ENCODE results near the gene ZBTB7B. TPM values are rescaled to one million over a fixed set of nuclear protein-coding genes. Genes with fewer than 3 reads are reported as not detected.
A peak's percentile ranks its signal among the peaks of the same experiment; 100 is the strongest.

The ZBTB7B gene
- total RNA-seq, 2 experiments from 2014 or later, result 124 to 125 TPM

DNA sequence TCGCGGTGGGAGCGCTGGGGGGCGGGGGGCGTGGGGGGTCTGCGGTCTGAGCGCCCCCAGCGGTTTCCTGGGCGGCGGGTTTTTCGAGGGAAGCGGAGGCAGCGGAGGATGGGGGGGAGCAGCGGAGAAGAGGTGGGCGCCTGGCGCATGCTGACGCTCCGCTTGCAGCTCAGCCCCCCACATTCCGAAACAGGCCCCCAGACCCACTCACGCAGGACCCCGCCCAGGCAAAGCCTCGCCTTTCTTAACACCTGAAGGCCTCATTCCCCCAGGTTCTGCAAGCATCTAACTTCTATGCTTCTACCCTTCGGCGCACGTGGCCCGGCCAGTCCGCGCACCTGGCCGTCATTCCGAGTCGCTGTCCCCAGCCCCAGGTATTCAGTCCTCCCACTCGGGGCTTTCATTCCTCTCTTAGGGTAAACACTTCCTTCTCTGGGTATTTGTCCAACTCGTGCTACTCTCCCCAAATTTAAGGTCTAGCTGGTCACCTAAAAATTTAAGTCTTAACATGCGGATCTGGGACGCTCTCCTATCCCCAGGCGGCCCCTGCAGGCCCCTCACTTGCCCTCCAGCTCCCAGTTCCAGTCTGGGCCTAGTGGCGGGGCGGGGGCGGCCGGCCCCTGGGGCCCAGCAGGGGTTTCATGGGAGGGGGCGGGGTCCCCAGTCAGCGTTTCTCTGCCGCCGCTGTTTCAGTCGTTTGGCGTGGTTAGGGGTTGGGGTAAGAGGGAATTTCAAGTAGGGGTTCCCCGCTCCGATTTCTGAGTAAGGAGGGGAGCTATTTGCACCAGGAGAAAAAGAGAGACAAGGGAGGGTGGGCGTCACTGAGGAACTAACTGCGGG, 2.8 kb upstream of the ZBTB7B start:
- CTCF ChIA-PET, result interaction anchor here (0.5 to 9.4 kb wide), 24 partner anchors 9 to 440 kb away, joined by 3 to 144 read pairs (median 7); partner anchors contain the start of genes CKS1B, FLAD1, KRTCAP2 and PBXIP1

DNA sequence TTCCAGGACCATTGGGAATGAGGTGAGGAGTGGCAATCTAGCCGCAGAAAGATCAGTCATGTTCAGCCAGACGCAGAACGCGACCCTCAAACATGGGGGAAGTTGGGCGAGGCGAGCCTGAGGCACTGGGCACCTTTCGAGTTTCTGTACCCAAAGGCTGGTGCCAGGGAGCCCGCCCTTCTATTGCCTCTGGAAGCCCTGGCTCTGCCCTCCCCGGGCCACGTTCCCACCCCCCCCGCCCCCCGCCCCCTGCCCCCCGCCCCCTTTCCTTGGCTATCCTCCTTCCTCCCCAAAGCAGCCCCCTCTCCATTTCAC, 2.2 kb upstream of the ZBTB7B start:
- Mint-ChIP-seq H3K27me3 (no peaks in the 10 kb centered on the region), H3K4me3 (peak overlapping the region; percentile 94), H3K4me1 (ENCODE audit: low read depth) (peaks cover 35% of the 10 kb centered on the region), H3K9me3 (no peaks in the 10 kb centered on the region), H3K36me3 (peaks cover 8% of the 10 kb centered on the region), H3K27ac (peak overlapping the region; percentile 95)
- ChIA-PET POLR2A (interaction anchor here (1.0 to 4.2 kb wide), 8 partner anchors 8 to 135 kb away, joined by 3 to 35 read pairs (median 15); partner anchors contain the start of genes CKS1B, FLAD1, PBXIP1 and PYGO2), CTCF (interaction anchor here (0.5 to 9.4 kb wide), 14 partner anchors 8 to 132 kb away, joined by 3 to 144 read pairs (median 16); partner anchors contain the start of genes CKS1B, FLAD1, PBXIP1 and PMVK)
- intact Hi-C loops (cut with micrococcal nuclease), result loop anchor here (1.0 to 10.0 kb wide), 8 partner anchors 26 to 1346 kb away; partner anchors contain the start of genes ADAR, ASH1L, CKS1B and KRTCAP2
- DNase-seq, result no peak

More for the DNA sequence above, 2.8 kb upstream of the ZBTB7B start:
- intact Hi-C loops (cut with micrococcal nuclease), result loop anchor here (1.0 to 10.0 kb wide), 8 partner anchors 25 to 1345 kb away; partner anchors contain the start of genes ADAR, ASH1L, CKS1B and KRTCAP2
- Mint-ChIP-seq H3K27ac (peak overlapping the region; percentile 95), H3K4me3 (peak overlapping the region; percentile 94), H3K27me3 (no peaks in the 10 kb centered on the region), H3K36me3 (peaks cover 8% of the 10 kb centered on the region), H3K4me1 (ENCODE audit: low read depth) (peaks cover 32% of the 10 kb centered on the region), H3K9me3 (no peaks in the 10 kb centered on the region)
- POLR2A ChIA-PET, result interaction anchor here (1.0 to 4.2 kb wide), 10 partner anchors 8 to 135 kb away, joined by 3 to 35 read pairs (median 11); partner anchors contain the start of genes CKS1B, FLAD1, PBXIP1 and PYGO2
- peak; percentile 85 for DNase-seq

DNA sequence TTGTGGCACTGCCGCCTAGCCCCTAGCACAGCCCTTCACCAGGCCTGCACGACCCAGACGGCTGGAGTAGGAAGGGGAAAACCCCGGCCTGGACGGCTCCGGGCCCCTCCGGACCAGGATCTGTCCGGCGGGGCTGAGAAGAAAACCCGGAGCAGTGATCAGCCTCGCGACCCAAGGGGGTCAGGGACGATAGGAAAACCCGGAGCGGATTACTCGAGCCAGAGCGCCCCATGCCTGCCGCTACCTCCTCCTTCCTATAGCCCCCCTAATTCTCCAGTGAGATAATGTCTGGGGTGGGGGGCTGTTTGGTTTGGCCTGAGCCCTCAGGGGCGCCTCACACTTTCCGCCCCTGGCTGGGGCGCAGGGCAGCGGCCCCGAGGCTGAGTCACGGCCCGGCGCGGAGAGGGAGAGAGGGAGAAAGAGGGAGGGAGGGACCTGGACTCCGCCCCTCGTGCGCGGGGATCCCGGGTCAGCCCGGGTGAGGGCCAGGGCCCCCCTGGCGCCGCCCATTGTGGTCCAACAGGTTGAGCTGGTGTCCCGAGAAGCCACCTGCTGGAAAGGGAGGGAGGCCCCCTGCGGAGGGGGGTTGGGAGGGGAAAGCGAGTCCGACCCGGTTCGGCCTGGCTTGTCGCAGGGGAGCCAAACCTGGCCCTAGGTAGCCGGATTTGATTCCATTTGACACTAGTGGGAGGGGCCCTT, 1.7 kb upstream of the ZBTB7B start:
- intact Hi-C loops (cut with micrococcal nuclease), result loop anchor here (1.0 to 10.0 kb wide), 11 partner anchors 18 to 1346 kb away; partner anchors contain the start of genes ADAR, ASH1L, CKS1B and FLAD1
- peaks cover 40% of the 10 kb centered on the region for H3K4me1 Mint-ChIP-seq (ENCODE audit: low read depth)
- H3K36me3 Mint-ChIP-seq, result peaks cover 8% of the 10 kb centered on the region
- POLR2A ChIA-PET, result interaction anchor here (0.7 to 4.2 kb wide), 9 partner anchors 7 to 134 kb away, joined by 3 to 35 read pairs (median 11); partner anchors contain the start of genes CKS1B, FLAD1, PBXIP1 and PYGO2
- H3K4me3 Mint-ChIP-seq, result peak overlapping the region; percentile 94
- H3K9me3 Mint-ChIP-seq, result no peaks in the 10 kb centered on the region
- DNase-seq, result peak; percentile 94
- no peaks in the 10 kb centered on the region for H3K27me3 Mint-ChIP-seq
- CTCF ChIA-PET, result interaction anchor here (0.9 to 9.4 kb wide), 12 partner anchors 8 to 84 kb away, joined by 3 to 144 read pairs (median 17); partner anchors contain the start of genes CKS1B, FLAD1, PBXIP1 and PMVK
- peak overlapping the region; percentile 95 for H3K27ac Mint-ChIP-seq

DNA sequence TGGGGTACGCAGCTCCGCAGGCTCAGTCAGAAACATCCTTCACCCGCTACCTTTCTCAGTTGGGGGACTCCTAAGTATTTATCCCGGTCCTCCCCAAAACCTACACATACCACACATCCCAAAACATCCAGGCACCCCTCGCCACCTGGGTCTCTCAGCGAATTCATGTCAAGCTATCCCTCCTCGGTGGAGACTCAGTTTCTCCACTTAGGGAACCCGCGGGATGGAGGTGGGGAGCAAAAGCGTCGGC, 1.3 kb upstream of the ZBTB7B start:
- peaks cover 45% of the 10 kb centered on the region for H3K4me1 Mint-ChIP-seq (ENCODE audit: low read depth)
- DNase-seq, result no peak
- ChIA-PET CTCF (interaction anchor here (0.9 to 9.4 kb wide), 5 partner anchors 15 to 84 kb away, joined by 3 to 144 read pairs (median 36); partner anchors contain the start of genes FLAD1 and PYGO2), POLR2A (interaction anchor here (0.7 to 4.2 kb wide), 4 partner anchors 15 to 46 kb away, joined by 4 to 35 read pairs (median 21); partner anchors contain the start of genes CKS1B and PBXIP1)
- H3K4me3 Mint-ChIP-seq, result peak overlapping the region; percentile 94
- H3K9me3 Mint-ChIP-seq, result no peaks in the 10 kb centered on the region
- no peaks in the 10 kb centered on the region for H3K27me3 Mint-ChIP-seq
- peak overlapping the region; percentile 95 for H3K27ac Mint-ChIP-seq
- peaks cover 8% of the 10 kb centered on the region for H3K36me3 Mint-ChIP-seq
- intact Hi-C loops (cut with micrococcal nuclease), result loop anchor here (1.0 to 10.0 kb wide), 10 partner anchors 18 to 1347 kb away; partner anchors contain the start of genes ADAR, ASH1L, FLAD1 and KRTCAP2

DNA sequence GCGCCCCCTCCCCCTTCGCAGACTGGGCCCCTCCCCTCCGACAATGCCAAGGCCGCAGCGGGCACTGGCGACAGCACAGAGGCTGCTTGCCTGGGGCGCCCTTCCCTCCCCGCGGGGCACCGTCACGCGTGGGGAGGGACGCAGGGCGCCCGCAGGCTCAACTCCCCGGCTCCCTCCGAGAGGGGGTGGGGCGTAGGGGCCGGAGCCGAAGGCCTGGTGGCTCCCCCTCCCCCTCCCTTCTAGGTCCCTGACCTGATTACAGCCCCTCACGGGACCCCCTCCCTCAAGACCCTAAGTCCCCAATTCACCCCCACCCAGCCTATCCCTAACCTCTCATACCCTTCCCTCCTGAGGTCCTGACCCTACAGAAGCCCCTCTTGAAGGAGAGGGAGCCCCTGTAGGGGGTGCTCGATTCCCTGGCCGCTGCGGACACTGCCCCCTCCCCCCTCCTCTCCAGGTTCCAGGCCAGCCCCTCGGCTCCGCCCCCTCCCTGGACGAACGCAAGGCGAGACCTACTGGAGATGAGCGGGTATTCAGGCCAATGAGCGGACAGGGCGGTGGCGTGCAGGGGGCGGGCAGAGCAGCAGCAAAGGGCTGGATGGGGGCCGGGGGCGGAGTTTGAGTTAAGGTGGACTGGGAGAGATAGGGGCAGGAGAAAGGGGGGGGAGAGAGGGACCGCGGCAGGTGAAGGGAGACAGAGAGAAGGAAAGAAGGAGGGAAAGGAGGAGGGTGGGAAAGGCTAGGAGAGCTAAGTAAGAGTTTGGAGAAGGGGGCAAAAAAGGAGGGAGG, 733 bp upstream of the ZBTB7B start:
- DNase-seq, result peak; percentile 100
- CTCF ChIA-PET, result interaction anchor here (0.9 to 9.4 kb wide), 6 partner anchors 14 to 83 kb away, joined by 3 to 144 read pairs (median 21); partner anchors contain the start of genes ADAM15, FLAD1 and PYGO2
- H3K4me1 Mint-ChIP-seq (ENCODE audit: low read depth), result peaks cover 50% of the 10 kb centered on the region

DNA sequence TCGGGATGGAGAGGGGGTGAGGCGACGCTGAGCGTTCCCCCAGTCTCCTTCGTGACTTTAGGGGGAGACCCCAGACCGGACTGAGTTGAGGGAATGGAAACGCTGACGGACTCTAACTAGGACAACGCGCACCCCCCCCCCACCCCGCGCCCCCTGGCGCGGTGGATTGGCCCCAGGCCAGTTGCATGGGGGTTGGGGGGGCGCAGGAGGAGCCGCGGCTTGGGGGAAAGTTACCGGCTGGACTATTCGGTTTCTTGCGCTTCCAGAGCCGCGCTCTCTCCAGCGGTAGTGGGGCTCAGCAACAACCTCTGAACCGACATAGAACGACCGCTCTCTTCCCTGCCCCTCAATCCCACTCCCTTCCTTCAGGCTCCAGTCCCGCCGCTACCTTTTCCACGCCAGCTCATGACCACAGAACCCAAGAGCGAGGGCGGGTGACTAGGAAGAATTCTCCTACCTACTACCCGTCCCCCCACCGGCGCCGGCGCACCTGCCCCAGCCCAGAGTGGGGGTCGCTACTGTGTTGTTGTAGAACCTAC, 694 bp downstream of the ZBTB7B start:
- Mint-ChIP-seq H3K27me3 (no peaks in the 10 kb centered on the region), H3K36me3 (peaks cover 8% of the 10 kb centered on the region), H3K4me3 (peak overlapping the region; percentile 84), H3K9me3 (no peaks in the 10 kb centered on the region), H3K4me1 (ENCODE audit: low read depth) (peaks cover 48% of the 10 kb centered on the region), H3K27ac (peak overlapping the region; percentile 94)
- ChIA-PET CTCF (interaction anchor here (0.7 to 1.5 kb wide), 3 partner anchors 13 to 48 kb away, joined by 3 to 7 read pairs (median 3); partner anchors contain the start of gene ADAM15), POLR2A (interaction anchor here (1.0 to 1.8 kb wide), 4 partner anchors 10 to 20 kb away, joined by 3 to 7 read pairs (median 4); partner anchors contain the start of genes FLAD1 and LENEP)
- intact Hi-C loops (cut with micrococcal nuclease), result loop anchor here (2.0 to 10.0 kb wide), 5 partner anchors 48 to 1348 kb away; partner anchors contain the start of genes ADAM15, ADAR, KRTCAP2 and SNAPIN
- peak; percentile 54 for DNase-seq

More for the DNA sequence above, 733 bp upstream of the ZBTB7B start:
- peak overlapping the region; percentile 94 for H3K4me3 Mint-ChIP-seq
- H3K36me3 Mint-ChIP-seq, result peaks cover 8% of the 10 kb centered on the region
- H3K27ac Mint-ChIP-seq, result peak overlapping the region; percentile 95
- H3K27me3 Mint-ChIP-seq, result no peaks in the 10 kb centered on the region
- POLR2A ChIA-PET, result interaction anchor here (0.7 to 4.2 kb wide), 5 partner anchors 14 to 47 kb away, joined by 4 to 35 read pairs (median 19); partner anchors contain the start of genes CKS1B and PBXIP1
- intact Hi-C loops (cut with micrococcal nuclease), result loop anchor here (1.0 to 10.0 kb wide), 14 partner anchors 8 to 1347 kb away; partner anchors contain the start of genes ADAM15, ADAR, ASH1L and FLAD1
- H3K9me3 Mint-ChIP-seq, result no peaks in the 10 kb centered on the region

DNA sequence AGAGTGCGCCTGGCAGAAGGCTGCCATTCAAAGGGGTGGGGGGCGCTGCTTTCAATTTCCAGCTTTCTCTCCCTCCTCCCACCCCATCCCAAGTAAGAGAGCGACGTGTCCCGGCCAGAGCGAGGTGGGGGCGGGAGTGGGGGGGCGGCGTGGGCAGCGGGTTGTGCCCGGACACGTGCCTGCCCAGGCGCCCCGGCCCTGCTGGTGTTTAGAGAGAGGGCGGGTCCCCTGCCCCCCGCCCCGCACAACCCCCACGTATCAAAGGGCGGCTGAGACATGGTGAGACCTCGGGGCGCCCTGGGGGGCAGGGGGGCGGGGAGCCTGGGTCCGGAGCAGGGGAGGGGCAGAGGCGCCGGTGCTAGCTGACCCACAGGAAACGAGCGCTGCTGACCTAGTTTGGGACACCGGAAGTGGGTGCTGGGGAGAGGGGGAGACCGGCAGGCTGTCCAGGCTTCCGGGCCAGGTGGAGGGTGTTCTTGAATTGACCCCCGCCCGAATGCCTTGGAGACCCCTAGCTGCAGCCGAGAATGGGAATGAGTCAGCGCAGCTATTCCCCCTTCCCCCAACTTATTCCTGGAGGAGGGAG, 1.3 kb downstream of the ZBTB7B start:
- Mint-ChIP-seq H3K27me3 (no peaks in the 10 kb centered on the region), H3K4me3 (peak overlapping the region; percentile 84), H3K4me1 (ENCODE audit: low read depth) (peaks cover 48% of the 10 kb centered on the region), H3K27ac (peak overlapping the region; percentile 99), H3K9me3 (no peaks in the 10 kb centered on the region), H3K36me3 (peaks cover 9% of the 10 kb centered on the region)
- DNase-seq, result peak; percentile 58
- intact Hi-C loops (cut with micrococcal nuclease), result loop anchor here (2.0 to 10.0 kb wide), 5 partner anchors 47 to 1349 kb away; partner anchors contain the start of genes ADAM15, ADAR, KRTCAP2 and SNAPIN
- CTCF ChIA-PET, result interaction anchor here (0.6 to 1.5 kb wide), 7 partner anchors 13 to 63 kb away, joined by 3 to 7 read pairs (median 3); partner anchors contain the start of gene ADAM15
- POLR2A ChIA-PET, result interaction anchor here (0.6 to 1.8 kb wide), 6 partner anchors 9 to 53 kb away, joined by 3 to 7 read pairs (median 4); partner anchors contain the start of genes CKS1B, FLAD1 and LENEP

DNA sequence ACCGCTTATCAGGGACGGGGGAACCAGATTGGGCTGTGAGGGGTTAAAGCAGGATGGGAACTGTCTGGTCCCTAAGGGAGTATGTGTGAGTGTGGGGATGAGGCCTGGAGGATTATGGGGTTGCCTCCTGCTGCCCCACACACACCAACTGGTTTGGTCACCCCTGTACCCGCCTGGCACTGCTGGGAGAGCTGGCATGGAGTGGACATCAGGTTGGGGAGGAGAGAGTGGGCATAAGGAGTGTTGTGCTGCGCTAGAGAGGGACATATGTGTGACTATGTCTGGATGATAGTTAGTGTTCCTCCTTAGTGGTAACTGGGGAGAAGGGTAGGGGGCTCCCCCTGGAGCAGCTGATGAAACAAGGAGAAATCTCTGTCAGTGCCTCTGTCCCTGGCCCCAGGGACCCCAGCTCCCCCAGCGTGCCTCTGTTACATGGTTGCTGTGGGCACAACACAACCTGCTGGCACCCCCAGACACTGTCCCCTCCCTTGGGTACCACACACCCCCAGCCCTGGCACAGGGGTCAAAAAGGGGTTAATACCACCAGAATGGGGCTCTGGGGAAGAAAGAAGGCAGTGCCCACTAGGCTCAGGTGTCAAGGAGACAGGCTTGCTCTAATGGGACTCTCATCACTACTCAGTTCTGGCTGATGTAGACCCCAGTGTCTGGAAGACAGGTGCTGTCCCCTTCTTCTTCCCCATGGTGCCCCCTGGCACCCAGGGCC, 1.9 kb downstream of the ZBTB7B start:
- intact Hi-C loops (cut with micrococcal nuclease), result loop anchor here (5.0 to 10.0 kb wide), 4 partner anchors 168 to 1350 kb away; partner anchors contain the start of genes ADAR, KRTCAP2, SNAPIN and TRIM46
- H3K9me3 Mint-ChIP-seq, result no peaks in the 10 kb centered on the region
- ChIA-PET POLR2A (interaction anchor here (0.6 to 1.8 kb wide), 6 partner anchors 9 to 52 kb away, joined by 3 to 7 read pairs (median 4); partner anchors contain the start of genes CKS1B, FLAD1 and LENEP), CTCF (interaction anchor here (0.6 to 1.5 kb wide), 9 partner anchors 12 to 67 kb away, joined by 3 to 7 read pairs (median 3); partner anchors contain the start of genes ADAM15 and FLAD1)
- peak; percentile 54 for DNase-seq
- H3K4me3 Mint-ChIP-seq, result peak overlapping the region; percentile 84
- H3K36me3 Mint-ChIP-seq, result peaks cover 15% of the 10 kb centered on the region
- H3K27me3 Mint-ChIP-seq, result no peaks in the 10 kb centered on the region
- peaks cover 44% of the 10 kb centered on the region for H3K4me1 Mint-ChIP-seq (ENCODE audit: low read depth)
- H3K27ac Mint-ChIP-seq, result peak overlapping the region; percentile 99

All from activated CD4-positive, alpha-beta memory T cell treated with anti-CD3 and anti-CD28 coated beads for 36 hours (primary cell).